Fibroblast of skin of left quadriceps (primary cell): Measurements from ENCODE around the gene CTAGE6.
A peak's percentile ranks its signal among the peaks of the same experiment; 100 is the strongest.
"Not testable (repeated sequence)": the region's sequence is repeated elsewhere in the genome, so short reads cannot be mapped to it uniquely, and the experiment has no call there.

Experiments used
- DNase-seq, 2 experiments: peaks; one replicate each; pipeline ENCODE4 v3.0.0-alpha.2; 2013; ENCODE audit warnings: low read depth in 2 of 2

Gene CTAGE6, protein sequence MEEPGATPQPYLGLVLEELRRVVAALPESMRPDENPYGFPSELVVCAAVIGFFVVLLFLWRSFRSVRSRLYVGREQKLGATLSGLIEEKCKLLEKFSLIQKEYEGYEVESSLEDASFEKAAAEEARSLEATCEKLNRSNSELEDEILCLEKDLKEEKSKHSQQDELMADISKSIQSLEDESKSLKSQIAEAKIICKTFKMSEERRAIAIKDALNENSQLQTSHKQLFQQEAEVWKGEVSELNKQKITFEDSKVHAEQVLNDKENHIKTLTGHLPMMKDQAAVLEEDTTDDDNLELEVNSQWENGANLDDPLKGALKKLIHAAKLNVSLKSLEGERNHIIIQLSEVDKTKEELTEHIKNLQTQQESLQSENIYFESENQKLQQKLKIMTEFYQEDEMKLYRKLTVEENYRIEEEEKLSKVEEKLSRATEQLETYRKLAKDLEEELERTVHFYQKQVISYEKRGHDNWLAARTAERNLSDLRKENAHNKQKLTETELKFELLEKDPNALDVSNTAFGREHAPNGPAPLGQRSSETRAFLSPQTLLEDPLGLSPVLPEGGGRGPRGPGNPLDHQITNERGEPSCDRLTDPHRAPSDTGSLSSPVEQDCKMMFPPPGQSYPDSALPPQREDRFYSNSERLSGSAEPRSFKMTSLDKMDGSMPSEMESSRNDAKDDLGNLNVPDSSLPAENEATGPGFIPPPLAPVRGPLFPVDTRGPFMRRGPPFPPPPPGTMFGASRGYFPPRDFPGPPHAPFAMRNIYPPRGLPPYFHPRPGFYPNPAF

DNA sequence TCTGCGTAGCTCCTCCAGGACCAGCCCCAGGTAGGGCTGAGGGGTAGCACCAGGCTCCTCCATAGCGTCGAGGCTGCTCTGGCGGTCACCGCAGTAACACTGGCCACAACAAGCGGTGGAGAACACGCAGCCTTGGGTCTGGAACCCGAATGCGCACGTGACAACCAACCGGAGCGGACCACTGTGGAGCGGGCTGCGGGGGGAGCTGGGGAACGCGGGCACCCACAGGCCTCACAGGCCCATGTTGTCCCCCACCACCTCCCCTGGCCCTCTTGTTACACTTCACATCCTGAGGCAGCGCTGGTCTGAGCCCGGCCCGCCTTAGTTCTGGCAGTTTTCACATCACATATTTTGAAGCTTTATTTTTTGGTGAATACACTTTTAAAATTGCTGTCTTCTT lies at the start of gene CTAGE6:
Gene CTAGE6, minus strand, starts transcription at position 101 of the 400 bp plus-strand sequence. Its CDS starts 38 bp downstream, at position 63.
- DNase-seq: not testable (repeated sequence)

DNA sequence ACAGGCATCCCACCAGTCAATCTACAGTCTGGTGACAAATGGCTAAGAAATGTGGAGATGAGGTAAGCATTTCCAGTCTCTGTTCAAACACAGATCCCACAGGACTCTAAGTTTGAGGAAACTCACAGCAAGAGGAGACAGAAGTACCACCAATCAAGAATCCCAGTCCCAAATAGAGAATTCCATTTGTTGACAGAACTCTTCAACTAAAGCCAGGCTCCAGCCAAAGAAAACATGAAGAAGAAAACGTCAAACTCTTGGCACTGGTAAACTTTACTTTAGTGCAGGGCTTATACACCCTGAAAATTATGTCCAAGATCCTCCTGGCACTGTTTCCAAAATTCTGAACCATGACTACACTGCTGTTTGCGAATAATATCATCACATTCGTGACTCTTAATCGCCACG lies 49.2 kb upstream of the CTAGE6 start:
- DNase-seq: not testable (repeated sequence)

DNA sequence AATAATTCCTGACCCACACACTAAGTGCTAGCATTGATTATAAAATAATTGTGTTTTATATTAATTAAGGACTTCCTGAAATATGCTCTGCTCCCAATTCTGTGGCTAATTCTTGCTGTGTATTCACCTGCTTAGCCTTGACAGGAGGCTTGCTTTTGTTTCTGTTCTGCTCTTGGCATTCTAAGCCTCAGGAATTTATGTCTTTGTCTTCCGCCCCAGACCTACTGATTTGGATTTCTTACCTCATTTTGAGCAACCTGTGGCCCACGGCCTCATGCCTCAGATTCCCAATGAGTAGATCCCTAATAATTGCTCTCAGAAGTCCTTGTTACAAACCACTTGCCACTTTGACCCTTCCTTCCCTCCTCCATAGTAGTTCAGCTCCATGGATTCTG lies 40.4 kb upstream of the CTAGE6 start:
- DNase-seq: not testable (repeated sequence)

DNA sequence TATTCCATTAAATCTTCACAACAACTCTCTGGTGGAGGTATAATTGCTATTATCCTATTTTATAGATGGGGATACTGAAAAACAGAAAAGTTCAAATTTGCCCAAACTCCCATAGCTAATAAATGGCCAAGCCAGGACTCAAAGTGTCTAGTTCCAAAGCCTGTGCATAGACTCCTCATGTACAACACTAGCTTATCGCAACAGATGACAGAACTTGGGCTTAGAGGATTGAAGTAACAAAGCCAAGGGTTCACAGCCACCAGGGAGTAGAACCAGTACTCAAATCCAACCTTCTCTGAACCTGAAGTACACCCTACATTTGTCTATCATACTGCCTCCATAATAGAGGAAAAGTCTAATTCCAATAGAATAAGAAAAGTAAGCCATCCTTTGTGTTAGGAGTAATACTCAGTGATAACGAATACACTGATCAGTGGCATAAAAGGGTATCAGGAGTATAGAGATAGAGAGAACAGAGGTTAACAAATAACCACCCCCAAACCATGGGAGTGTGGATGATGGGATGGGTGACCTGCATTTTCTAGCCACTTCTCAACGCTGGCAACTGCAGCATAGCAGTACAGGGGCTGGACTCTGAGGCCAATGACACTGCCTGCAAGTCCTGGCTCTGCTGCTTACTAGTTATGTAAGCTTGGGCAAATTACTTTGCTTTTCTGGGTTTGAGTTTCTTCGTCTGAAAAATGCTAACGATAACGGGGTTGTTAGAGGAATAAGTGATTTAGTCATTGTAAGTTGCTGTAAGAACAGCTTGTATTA lies 39.8 kb upstream of the CTAGE6 start:
- not testable (repeated sequence) for DNase-seq

DNA sequence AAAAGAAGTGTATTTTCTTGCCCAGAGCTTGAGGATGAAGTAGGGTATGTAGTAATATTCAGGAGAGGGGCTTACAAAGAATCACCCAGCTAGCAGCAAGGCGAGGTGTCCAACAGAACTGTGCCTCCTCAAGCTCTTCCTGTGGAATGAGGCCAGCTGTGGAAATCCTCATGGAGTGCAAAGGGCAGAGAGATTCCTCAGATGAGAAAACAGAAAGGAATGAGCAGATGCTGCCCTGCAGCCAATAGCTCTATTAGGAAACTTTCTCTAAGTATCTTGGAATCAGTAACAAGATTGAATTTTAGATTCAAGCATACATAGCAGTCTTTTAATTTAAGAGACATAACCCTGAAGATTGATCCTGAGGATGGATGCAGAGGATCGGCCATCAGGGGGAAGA lies 38.2 kb upstream of the CTAGE6 start:
- DNase-seq: not testable (repeated sequence)

DNA sequence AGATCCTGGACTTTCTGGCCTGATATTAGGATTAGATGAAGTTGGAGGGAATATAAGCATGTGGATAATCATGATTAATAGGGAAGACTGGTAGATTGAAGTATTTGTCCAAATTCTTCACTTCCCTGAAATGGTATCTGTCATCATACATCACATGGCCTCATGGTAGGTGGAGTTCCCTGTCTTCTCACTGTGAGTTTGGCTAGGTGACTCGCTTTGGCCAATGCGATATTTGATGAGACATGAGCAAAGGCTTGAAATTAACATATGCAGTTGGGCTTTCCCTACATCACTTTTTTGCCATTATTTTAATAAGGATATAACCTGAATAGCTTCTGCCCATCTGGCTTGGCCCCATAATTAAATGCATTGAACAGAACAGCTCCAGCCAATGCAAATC lies 35.1 kb upstream of the CTAGE6 start:
- not testable (repeated sequence) for DNase-seq

DNA sequence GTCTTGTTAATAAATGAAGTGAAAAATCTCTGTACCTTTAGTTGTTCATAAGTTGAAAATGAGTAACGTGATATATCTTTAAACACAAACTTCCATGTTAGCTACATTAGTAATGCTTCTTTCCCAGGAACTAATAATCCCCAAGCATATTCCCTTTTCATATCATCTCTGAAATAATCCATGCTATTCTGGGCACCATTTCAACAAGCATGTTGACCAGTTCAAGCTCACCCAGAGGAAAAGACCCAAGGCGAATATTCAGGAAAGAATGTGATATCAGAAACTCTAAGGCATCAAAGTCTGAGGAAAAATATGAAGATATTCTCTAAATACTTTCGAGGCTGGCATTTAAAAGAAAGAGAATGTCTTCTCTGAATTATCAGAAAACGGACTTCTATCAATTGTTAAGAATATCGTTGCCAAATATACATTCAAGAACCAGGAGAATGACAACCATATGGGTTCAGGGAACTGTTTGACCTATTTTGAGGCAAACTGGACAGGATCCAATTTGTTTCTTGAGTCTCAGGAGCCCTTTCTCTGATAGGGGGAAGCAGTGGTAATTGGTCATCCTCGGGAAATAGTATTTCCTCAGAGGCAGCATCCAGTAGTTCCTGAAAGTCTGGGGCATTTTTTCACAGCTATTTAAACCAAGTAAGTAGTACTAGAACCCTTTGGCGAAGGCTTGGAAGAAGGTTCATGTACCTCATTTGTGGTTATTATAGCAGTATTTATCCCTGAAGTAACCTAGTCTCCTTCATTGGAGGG lies 28.1 kb upstream of the CTAGE6 start:
- not testable (repeated sequence) for DNase-seq

DNA sequence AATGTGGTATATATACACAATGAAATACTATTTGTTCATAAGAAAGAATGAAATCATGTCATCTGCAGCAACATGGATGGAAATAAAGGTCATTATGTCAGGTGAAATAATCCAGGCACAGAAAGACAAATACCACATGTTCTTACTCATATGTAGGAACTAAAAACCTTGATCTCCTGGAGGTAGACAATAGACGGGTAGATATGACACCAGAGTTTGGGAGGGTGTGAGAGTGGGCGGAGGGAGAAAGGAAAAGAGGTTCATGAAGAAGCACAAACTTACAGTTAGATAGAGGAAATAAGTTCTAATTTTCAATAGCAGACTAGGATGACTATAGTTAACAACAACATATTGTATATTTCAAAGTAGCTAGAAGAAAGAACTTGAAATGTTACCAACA lies 22.1 kb upstream of the CTAGE6 start:
- not testable (repeated sequence) for DNase-seq

DNA sequence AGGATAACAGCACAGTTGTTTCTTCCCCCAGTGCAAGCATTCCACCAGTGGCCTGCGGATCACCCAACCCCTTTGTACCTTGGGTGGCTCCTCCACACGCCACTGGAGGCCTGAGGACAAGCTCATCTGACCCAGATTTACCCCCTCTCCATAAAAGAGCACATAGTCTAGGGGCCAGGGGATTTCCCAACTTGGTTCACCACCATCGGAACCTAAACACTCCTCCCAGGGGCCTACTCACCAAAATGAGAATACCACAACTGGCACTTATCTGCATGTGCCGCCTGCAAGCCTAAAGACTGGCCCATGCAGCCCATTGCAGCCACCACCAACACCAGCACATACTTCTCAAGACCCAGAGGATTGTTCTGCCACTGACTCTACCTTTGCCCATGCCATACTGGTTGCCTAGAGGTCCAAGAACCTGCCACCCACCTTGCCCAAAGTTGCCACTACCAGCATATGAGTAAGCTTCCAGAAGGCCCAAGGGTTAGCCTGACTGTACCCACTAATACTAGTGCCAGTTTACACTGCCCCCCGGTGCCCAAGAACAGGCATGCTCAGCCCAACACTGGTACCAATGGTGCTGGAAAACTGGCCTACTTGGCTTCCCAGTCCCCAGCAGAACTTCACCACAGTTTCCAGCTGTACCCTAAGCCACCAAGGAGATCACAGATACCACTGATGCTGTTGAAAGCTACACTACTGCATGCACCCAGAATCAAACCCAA lies 15.4 kb upstream of the CTAGE6 start:
- not testable (repeated sequence) for DNase-seq

DNA sequence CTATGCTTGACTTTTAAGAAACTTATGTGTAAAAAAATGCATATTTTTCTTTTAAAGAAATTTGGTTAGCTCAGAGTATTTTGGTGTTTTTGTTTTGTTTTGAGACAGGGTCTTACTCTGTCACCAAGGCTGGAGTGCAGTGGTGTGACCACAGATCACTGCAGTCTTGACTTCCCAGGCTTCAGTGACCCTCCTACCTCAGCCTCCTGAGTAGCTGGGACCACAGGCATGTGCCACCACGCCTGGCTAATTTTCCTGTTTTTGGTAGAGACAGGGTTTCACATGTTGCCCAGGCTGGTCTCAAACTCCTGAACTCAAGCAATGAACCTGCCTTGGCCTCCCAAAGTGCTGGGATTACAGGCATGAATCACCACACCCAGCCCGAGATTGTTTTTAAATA lies 10.0 kb upstream of the CTAGE6 start:
- DNase-seq: not testable (repeated sequence)

DNA sequence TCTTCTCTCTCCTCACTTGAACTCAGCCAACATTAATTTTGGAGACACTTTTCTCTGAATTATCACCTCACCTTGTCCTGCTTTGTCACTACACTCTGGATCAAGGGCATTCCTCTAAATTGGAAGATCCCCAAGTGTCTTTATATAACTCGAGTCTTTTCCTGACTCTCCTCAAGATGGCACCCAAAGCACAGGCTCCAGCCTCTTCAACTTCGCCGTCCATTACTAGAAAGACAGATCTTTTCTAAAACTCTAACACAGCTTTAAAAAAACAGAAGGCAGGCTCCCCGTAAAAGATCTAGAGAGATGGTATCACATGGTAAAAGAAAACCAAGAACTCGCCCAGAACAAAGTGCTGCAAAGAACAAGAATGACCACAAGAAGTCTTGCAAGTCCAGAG lies 8.2 kb upstream of the CTAGE6 start:
- not testable (repeated sequence) for DNase-seq

DNA sequence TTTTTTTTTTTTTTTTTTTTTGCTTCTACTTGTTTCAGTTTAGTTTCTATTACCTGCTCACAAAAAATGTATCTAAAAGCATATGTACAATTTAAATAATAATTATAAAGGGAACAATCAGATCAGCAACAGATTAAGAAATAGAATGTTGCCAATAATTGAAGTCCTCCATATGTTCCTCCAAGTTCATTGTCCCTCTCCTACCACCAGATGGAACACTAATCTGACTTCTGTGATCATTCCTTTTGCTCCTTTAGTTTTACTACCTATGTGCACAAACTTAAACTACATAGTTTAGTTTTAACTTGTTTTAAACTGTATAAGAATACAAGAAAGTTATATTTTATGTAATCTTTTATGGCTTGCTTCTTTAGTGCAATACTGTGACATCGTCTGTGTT lies 5.6 kb upstream of the CTAGE6 start:
- not testable (repeated sequence) for DNase-seq

DNA sequence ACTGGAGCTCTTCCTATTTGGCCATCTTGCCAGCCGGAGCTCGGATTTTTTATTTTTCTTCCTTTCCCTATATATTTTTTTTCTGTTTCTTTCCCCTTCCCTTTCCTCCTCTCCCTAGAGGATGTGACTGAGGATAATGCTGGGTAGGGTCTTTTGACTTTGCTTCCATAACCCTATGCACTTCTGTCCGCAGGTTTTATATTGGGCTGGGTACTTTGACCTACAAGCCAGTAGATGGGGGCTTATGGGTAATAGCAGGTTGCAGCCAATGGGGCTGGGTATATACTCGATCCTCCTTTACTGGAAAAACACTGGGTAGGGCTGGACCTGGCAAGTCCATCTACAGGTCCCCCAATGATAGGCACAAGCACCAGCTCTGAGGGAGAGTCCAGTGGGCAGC lies 12.2 kb downstream of the CTAGE6 start:
- not testable (repeated sequence) for DNase-seq

DNA sequence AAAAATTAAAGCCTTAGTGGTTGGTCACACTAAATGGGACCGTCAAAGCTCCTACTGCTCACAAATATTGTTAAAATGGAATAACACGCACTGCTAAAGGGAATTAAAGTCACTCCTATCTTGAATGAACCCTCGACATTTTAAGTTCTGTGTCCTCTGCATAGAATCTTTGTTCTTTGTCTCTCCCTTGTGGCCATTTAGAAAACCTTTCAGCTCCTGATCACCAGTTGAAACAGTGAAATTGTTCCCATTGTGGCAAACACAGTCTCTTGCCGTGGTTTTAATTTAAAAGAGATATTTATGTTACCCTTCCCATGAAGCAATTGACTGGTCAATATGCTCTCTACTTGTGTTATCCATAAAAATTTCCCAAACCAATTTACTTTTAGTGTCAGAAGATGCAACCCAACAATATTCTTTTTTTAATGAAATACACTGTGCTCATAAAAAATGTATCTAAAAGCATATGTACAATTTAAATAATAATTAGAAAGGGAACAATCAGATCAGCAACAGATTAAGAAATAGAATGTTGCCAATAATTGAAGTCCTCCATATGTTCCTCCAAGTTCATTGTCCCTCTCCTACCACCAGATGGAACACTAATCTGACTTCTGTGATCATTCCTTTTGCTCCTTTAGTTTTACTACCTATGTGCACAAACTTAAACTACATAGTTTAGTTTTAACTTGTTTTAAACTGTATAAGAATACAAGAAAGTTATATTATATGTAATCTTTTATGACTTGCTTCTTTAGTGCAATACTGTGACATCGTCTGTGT lies 20.3 kb downstream of the CTAGE6 start:
- DNase-seq: peak; percentile 15

DNA sequence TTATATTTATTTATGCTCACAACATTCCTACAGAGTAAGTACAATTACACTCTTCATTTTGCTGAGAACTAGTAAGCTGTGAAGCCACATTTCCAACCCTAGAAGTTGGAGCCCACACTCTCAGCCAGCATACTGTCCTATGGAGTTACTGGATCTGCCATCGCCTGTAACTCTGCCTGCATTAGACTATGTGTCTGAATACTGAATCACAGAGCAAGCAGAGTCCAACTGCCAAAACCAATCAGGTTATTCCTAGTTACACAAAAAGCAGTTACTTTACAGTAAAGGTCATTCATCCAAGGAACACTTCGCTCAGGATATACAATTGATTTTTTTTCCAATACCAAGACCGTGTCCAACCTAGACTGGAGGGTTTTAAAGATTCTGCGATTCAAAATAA lies 21.5 kb downstream of the CTAGE6 start:
- no peak for DNase-seq

DNA sequence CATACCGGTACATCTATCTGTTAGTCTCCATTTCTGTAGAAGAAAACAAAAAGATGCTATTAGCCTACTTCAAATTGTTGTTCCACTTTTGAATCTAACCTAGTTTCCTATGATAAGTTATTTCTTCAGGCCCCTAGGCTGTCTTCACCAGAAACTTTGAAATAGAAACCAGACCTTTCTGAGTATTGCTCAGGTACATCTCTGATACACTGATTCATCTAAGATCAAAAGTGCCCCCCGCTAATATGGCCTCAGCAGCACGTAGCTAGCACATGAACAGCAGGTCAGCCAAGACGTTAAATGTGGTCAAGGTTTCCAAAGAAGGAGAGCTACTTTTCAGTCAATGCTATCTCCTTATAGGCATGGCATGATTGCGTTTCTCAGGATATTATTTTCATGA lies 23.6 kb downstream of the CTAGE6 start:
- no peak for DNase-seq

DNA sequence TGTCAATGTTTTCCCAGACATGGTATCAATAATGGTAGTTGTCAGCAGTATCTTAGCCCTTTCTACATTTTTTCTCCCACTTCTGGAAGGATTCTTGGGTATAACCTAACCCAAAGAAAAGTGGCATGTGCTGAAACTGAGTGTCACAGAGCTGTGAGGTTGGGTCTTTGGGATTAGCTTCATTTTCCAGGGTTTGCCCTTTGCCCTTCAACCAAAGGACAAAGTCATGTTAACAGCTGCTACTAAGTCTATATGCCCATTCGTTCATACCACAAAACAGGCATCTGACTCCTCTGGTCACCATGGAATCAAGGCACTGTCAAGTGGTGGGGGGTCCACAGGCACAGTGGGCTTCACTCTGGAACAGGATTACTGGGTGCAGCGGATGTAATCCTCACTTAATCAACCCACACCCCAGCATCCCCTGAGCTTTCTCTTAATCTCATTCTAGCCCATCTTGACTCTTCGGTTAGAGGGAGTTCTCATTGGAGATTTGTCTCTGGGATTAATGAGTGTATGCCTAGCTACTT lies 29.1 kb downstream of the CTAGE6 start:
- DNase-seq: no peak

DNA sequence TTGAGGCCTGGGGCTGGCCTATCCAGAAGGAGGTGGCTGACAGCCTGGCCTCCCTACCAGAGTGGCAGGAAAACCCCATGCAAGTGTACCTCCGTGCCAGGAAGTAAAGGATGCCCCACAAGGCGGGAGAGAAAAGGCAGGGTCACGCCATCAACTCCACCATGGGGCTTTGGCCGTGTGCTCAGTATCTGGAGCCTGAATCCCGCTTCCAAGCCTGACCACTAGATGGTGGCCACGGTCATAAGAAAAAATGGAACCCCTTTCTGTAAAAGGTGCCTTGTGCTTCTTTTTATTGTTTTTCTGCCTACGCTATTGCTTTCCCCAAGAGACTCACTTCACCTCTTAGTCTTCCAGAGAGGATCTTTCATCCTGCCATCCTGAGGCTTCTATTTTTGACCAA lies 29.9 kb downstream of the CTAGE6 start:
- not testable (repeated sequence) for DNase-seq

DNA sequence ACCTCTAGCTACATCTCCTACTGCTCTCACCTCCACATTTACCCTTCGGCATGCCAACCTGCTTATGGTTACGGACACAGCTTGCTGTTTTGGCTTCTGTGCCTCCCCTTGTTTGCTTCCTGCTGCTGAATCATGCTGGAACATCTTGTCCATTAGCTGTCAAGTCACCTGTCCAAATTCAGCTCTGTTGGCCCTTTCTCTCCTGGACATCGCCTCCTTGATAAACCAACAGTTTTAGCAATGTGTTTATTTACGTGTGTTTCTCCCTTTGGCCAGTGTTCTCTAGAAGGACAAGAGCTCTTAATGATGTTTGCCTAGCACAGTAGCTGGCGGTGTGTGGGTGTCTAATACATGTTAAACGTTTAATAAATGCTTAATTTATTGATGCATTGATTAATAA lies 31.4 kb downstream of the CTAGE6 start:
- DNase-seq: not testable (repeated sequence)

DNA sequence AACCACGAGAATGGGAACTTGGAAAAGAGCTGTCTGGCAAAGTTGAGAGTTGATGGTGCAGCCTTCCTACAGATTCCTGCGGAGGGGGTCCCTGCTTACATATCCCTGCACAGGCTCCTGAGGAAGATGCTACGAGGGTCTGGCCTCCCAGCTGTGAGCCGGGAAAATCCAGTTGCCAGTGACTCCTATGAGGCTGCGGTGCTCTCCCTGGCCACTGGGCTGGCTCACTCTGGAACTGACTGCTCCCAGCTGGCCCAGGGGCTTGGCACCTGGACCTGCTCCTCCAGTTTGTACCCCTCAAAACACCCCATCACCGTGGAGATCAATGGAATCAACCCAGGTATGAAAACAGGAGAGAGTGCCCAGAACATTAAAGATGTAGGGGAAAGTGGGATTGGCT lies 37.2 kb downstream of the CTAGE6 start:
- not testable (repeated sequence) for DNase-seq
